HG03520 (cell line): ENCODE results near the gene RPL38.
"Not testable (repeated sequence)": the region's sequence is repeated elsewhere in the genome, so short reads cannot be mapped to it uniquely, and the experiment has no call there.

ENCODE experiments used
- ATAC-seq: cut with Tn5 transposase; IDR thresholded peaks from one replicate; pipeline ENCODE4 v1.9.1; 2021; ENCODE audit warnings: mild to moderate bottlenecking, moderate library complexity; ENCODE audit not compliant: unreplicated experiment

RPL38 gene

DNA sequence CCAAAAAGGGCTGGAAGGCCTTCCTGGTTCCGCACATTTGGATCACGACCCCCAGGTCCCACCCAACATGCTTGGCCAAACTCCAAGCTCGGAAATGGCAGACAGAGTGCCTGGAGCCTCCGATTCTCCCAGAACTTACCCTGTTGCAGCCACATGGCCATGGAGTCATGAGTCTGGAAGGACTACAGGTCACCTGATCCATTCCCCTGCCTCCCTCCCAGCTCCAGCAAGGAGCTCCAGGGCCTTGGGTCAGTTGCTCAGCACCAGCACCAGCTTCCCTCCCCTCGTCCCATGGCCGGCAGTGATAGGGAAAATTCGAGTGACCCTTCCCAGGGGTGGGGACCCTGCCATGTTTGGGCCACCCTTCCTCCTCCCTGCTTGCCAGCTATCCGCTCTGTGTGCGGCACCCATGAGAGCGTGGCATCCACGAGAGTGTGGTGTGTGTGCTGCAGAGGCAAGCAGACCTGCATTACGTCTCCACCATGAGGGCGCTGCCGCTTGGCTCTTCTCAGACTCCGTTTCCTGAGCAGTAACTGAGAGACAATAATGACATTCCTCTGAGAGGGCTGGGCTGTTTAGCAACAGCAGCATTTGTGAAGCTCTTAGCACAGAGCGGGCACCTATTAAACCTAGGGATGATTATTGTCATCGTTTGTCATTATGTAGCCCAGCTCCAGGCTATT is 21.3 kb upstream of the RPL38 start:
- ATAC-seq, result no peak

DNA sequence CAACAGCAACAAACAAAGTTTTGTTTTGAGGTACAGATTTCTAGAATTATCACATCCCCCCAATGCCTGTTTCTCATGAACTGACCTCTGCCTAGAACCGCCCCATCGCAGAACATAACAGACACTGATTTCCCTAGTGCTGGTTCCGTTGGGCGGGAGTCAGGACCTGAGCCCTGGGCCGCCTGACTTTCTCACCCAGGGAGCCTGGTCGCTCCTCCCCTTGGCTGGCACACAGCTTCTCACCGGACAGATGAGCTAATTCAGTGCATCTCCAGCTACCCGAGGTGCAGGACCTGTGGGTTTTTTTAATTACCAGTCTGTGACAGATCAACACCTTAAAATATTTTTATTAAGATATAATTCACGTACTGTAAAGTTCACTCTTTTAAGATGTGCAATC is 20.1 kb upstream of the RPL38 start:
- ATAC-seq, result no peak

DNA sequence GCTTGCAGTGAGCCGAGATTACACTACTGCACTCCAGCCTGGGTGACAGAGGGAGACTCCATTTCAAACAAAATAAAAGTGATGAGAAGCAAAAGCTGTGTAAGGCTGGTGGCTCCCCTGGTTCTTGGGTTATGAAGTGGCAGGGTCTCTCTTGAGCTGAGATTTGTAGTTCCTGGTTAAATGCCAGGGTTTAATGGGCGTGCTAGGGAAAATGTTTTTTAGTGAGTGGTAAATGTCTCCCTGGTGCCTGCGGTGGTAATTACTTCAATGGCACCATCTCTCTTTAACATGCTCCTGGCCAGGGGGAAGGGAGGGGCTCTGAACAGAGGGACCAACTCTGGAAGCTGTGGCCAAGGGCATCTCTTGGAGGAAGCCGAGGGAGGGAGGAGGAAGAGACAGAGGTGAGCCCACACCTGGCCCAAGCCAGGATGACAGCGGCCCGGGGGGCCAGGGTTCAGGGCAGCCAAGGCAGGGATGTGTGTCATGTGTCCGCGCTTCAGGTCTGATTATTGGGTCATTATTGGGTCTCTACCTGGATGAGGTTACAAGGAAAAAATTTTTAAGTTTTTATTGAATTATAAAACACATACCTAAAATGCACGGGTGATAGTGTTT is 17.8 kb upstream of the RPL38 start:
- no peak for ATAC-seq

DNA sequence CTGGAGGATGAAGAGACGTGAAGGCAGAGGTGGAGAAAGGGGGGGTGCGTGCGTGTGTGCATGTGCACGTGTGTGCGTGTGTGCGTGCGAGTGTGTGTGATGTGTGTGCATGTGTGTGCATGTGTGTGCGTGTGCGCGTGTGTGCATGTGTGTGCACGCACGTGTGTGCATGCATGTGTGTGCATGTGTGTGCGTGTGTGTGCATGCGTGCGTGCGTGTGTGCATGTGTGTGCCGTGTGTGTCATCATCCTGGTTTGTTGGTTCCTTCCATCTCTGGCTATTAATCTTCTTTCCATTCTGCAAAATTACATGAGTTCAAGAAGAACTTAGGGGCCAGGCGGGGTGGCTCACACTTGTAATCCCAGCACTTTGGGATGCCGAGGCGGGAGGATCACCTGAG is 17.0 kb upstream of the RPL38 start:
- ATAC-seq, result no peak

DNA sequence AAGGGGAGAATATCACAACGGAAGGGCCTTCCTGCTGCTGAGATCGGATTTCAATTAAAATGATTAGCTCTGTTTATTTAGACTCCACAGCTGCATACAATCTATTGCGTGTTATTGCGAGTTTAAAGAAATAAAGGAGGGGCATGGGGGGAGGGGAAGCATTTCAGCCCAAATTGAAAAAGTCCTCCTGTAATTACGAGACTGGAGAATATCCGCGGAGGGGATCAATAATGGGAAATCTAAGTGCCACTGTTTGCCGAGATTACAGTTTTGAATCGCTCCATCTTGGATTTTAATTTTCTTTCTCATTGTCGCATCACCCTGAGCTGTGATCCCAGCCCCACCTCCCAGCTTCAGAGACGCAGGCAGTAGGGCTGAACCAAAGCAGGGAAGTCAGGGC is 15.7 kb upstream of the RPL38 start:
- no peak for ATAC-seq

DNA sequence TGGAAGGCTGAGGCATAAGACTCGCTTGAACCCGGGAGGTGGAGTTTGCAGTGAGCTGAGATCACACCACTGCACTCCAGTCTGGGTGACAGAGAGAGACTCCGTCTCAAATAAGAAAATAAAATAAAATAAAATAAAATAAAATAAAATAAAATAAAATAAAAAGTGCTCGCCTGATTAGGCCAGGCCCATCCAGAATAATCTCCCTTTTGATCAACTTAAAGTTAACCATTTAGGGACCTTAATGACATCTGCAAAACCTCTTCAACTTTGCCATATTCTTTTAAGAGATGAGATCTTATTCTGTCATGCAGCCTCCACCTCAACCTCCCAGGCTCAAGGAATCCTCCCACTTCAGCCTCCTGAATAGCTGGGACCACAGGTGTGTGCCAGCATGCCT is 14.8 kb upstream of the RPL38 start:
- ATAC-seq, result not testable (repeated sequence)

DNA sequence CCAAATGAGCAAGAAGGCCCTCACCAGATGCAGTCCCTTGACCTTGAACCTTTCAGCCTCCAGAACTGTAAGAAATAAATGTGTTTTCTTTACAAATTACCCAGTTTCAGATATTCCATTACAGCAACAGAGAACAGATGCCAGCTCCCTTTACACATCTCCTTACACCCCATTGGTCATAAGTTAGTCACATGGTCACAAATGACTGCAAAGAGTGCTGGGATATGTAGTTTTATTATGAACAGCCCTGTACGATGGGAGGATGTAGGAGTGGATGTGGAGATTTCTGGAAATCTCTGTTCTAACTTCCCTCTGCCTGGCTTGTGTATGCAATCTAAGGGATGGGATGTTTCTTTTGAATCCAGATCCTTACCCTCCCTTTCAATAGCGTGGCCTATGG is 13.3 kb upstream of the RPL38 start:
- no peak for ATAC-seq

GRCh38 chr17:74190807-74191406 is 12.6 kb upstream of the RPL38 start:
- ATAC-seq, result no peak

- ATAC-seq, result no peak
Observed at GRCh38 chr17:74192950-74193781, 10.3 kb upstream of the RPL38 start.

- no peak for ATAC-seq
Observed at GRCh38 chr17:74194682-74195081, 8.8 kb upstream of the RPL38 start.

GRCh38 chr17:74196541-74197317 is 6.7 kb upstream of the RPL38 start:
- no peak for ATAC-seq

- no peak for ATAC-seq
Observed at GRCh38 chr17:74197801-74198200, 5.7 kb upstream of the RPL38 start.

GRCh38 chr17:74198694-74199093 is 4.8 kb upstream of the RPL38 start:
- ATAC-seq, result no peak

DNA sequence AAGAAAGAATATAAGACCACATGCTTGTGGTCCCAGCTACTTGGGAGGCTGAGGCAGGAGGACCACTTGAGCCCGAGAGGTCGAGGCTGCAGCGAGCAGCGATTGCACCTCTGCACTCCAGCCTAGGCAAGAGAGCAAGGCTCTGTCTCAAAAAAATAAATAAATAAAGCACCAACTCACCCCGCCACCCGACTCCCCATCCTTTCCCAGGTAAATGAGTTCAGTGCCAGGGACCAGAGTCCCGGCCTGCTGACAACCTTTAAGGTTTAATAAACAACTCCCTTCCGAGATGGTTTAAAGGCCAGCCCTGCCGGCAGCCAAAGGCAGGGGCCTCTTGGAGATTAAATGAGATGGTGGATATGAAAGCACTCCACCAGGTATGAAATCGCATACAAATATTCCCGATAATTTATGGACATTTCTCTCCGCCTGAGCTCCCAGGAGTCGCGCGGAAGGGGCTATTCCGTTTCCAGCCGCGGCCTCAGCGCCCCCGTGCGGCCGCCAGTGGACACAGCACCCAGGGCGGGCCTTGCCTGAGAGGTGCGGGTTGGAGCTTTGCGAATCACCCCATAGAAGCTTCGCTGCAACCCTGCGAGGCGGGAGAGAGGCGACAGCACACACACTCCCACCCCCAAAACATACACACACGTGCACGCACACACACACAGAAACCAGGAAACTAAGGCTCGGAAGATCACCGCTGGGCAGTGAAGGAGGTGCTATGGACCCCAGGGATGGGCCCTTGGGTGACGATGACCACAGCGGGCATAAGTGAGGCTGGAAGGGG is 4.0 kb upstream of the RPL38 start:
- no peak for ATAC-seq

DNA sequence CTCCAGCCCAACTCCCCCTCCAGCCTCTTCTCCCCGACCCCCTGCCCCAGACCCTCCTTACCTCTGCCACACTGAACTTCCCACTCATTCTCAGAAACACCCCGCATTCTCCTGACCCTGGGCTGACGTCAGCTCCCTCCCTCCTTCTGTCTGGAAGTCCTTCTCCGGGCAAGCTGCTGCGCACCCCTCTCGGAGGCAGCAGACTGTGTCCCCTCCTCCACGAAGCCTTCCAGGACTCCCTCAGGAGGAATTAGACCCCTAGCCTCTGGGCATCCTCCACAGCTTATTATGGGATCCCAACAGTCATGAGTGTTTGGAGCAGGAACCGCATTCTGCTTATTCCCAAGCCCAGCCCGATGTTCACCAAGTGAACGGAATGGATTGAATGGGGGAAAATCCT is 3.4 kb upstream of the RPL38 start:
- ATAC-seq, result no peak

- ATAC-seq, result no peak
Observed at GRCh38 chr17:74201250-74201649, 2.2 kb upstream of the RPL38 start.

DNA sequence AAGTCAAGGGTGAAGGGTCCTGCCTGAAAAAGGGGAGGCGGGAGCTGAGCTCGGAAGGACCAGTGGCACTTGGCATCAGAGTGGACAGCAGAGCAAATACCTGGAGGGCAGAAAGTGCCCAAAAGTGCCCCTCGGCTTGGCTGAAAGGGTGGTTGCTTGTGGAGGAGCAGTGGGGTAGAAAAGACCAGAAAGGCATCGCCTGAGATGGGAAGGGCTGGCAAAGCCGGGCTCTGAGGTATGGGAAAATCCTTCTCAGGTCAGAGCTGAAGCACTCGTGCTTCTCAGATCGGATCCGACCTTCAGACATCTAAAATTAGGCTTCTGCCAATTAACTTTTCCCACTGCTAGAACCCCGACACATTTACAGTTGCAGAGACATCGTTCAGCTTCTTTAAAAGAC is 1.5 kb upstream of the RPL38 start:
- ATAC-seq, result no peak

GRCh38 chr17:74202938-74203337 is 540 bp upstream of the RPL38 start:
- no peak for ATAC-seq

DNA sequence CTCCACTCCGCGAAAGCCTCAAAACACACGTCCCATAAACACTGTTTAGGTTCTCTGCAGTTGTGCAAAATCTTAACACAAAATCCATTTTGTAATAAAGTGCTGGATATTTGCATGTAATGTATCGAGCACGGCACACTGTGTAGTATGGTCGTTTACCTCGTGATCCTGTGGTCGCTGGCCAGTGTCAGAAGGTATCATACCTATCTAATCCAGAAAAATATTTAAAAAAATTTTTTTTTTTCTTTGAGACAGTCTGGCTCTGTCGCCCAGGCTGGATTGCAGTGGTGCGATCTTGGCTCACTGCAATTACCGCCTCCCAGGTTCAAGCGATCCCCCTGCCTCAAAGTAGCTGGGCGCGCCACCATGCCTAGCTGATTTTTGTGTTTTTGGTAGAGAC is 996 bp downstream of the RPL38 start:
- no peak for ATAC-seq

DNA sequence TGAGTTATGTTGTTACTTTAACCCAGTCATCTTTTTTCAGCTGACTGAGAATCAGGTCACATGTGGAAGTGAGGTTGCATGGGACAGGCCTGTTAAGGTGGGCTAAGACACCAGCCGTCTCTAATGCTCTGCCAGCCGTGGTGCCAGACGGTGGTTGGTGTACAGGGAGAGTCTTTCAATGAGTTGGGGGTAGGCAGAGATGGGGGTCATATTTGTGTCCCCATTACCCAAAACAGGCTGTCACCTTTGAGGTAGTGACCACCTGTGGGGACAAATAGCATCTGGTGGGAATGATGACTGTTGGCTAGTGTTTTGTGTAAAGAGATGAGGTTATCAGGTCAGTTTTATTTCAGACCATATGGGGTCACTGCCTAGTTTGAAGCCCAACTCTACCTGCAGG is 1.8 kb downstream of the RPL38 start:
- no peak for ATAC-seq
